Measurements from ENCODE around the gene KCNJ15.

DNA sequence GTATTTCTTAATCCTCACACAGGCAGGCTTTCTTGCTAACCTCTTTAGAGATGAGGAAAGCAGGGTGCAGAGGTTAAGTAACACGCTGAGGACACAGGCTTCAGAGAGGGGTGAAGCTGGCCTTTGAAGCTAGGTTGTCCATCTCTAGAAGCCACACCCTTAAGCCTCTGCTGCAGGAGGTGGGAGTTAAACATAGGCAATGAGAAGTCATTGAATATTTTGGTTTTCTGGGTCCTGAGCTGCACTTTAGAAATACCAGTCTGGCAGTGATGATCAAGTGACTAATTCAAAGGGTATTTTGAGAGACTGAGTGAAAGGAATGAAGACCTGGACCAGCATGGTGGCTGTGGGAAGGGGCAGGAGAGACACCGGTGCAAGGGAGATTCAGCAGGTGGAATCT lies 9.9 kb downstream of the KCNJ15 start:
- TF ChIP-seq, protein P1, sequence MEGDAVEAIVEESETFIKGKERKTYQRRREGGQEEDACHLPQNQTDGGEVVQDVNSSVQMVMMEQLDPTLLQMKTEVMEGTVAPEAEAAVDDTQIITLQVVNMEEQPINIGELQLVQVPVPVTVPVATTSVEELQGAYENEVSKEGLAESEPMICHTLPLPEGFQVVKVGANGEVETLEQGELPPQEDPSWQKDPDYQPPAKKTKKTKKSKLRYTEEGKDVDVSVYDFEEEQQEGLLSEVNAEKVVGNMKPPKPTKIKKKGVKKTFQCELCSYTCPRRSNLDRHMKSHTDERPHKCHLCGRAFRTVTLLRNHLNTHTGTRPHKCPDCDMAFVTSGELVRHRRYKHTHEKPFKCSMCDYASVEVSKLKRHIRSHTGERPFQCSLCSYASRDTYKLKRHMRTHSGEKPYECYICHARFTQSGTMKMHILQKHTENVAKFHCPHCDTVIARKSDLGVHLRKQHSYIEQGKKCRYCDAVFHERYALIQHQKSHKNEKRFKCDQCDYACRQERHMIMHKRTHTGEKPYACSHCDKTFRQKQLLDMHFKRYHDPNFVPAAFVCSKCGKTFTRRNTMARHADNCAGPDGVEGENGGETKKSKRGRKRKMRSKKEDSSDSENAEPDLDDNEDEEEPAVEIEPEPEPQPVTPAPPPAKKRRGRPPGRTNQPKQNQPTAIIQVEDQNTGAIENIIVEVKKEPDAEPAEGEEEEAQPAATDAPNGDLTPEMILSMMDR (IDR thresholded peaks at IDR 0.05): no peak
- TF ChIP-seq POLR2A (IDR thresholded peaks at IDR 0.05): no peak

Data from Peyer's patch (tissue), 4 donors.